Activated CD8-positive, alpha-beta T cell treated with anti-CD3 and anti-CD28 coated beads for 36 hours (primary cell): Measurements from ENCODE around the gene CGB2. TPM values are rescaled to one million over a fixed set of nuclear protein-coding genes. Genes with fewer than 3 reads are reported as not detected.

Experiments used
- ATAC-seq: fragments of 200-7000 bp; cut with Tn5 transposase; one replicate; pipeline ENCODE4 v1.10.0; 2021; ENCODE audit warnings: mild to moderate bottlenecking, moderate library complexity
- CTCF ChIA-PET: fragments of 350-600 bp; sonication (Branson Sonifier 250); formaldehyde crosslinking; loops from one replicate; lab custom pipeline; 2021; ENCODE audit warnings: antibody characterized with exemption; lab: Charles Lee
- POLR2A ChIA-PET: fragments of 350-600 bp; sonication (Branson Sonifier 250); formaldehyde crosslinking; loops from one replicate; lab custom pipeline; 2021; ENCODE audit warnings: antibody characterized with exemption; lab: Charles Lee
- DNase-seq: peaks from one replicate; pipeline ENCODE4 v3.0.0-alpha.2; 2020
- H3K27ac Mint-ChIP-seq: one replicate; pipeline ENCODE4 v1.8.0; 2021; ENCODE audit warnings: mild to moderate bottlenecking, mixed read lengths
- H3K27me3 Mint-ChIP-seq: one replicate; pipeline ENCODE4 v1.8.0; 2021; ENCODE audit warnings: mixed read lengths
- H3K36me3 Mint-ChIP-seq: one replicate; pipeline ENCODE4 v1.8.0; 2021; ENCODE audit warnings: low read depth, mixed read lengths
- H3K4me1 Mint-ChIP-seq: one replicate; pipeline ENCODE4 v1.8.0; 2021; ENCODE audit warnings: low read depth, mixed read lengths
- H3K4me3 Mint-ChIP-seq: one replicate; pipeline ENCODE4 v1.8.0; 2021; ENCODE audit warnings: mild to moderate bottlenecking, moderate library complexity, mixed read lengths
- H3K9me3 Mint-ChIP-seq: one replicate; pipeline ENCODE4 v1.8.0; 2021; ENCODE audit warnings: mixed read lengths
- CTCF ChIP-seq: fragments of 200-600 bp; IDR thresholded peaks from one replicate; pipeline ENCODE4 v1.8.0; 2022; ENCODE audit warnings: antibody characterized with exemption, mild to moderate bottlenecking
- intact Hi-C: fragments of 100-400 bp; cut with micrococcal nuclease; formaldehyde crosslinking; loops from one replicate; pipeline ENCODE4 v1.10.0; 2022
- total RNA-seq, 2 experiments: library from RNA; stranded (reverse); gene quantifications; one replicate each; pipeline ENCODE4 v1.2.3, GENCODE V29; 2021

The CGB2 gene
- total RNA-seq, 2 experiments from 2014 or later = not detected

DNA sequence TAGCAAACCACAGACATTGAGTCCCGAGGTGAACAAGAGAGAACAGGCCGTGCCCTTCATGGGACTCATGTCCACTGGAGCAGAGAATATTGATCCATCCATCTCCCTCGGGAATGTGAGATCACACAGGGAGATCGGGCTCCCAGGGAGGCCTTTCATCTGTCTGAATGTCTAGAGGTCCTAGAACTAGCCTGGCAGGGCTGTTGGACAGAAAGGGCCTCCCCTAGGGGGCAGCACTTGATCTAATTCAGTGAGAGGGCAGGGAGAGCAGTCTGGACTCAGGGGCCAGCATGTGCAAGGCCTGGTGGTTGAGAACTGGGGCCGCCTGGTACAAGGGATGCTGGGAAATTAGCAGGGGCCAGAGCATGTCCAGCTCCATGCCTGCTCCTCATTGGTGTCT lies 33.7 kb upstream of the CGB2 start:
- ChIA-PET CTCF (interaction anchor here (0.5 to 1.7 kb wide), 14 partner anchors 9 to 97 kb away, joined by 3 to 6 read pairs (median 4); partner anchors contain the start of gene CGB7), POLR2A (interaction anchor here (0.6 to 2.1 kb wide), 3 partner anchors 21 to 142 kb away, joined by 3 to 4 read pairs (median 3); no protein-coding TSS in a partner anchor)
- Mint-ChIP-seq H3K27ac (no peak overlapping the region), H3K27me3 (no peaks in the 10 kb centered on the region), H3K36me3 (peaks cover 29% of the 10 kb centered on the region), H3K9me3 (no peaks in the 10 kb centered on the region), H3K4me3 (no peak overlapping the region), H3K4me1 (peaks cover 32% of the 10 kb centered on the region)
- peak; percentile 69 for TF ChIP-seq CTCF
- no peak for ATAC-seq
- DNase-seq = peak; percentile 79
- intact Hi-C loops = no loop called here

DNA sequence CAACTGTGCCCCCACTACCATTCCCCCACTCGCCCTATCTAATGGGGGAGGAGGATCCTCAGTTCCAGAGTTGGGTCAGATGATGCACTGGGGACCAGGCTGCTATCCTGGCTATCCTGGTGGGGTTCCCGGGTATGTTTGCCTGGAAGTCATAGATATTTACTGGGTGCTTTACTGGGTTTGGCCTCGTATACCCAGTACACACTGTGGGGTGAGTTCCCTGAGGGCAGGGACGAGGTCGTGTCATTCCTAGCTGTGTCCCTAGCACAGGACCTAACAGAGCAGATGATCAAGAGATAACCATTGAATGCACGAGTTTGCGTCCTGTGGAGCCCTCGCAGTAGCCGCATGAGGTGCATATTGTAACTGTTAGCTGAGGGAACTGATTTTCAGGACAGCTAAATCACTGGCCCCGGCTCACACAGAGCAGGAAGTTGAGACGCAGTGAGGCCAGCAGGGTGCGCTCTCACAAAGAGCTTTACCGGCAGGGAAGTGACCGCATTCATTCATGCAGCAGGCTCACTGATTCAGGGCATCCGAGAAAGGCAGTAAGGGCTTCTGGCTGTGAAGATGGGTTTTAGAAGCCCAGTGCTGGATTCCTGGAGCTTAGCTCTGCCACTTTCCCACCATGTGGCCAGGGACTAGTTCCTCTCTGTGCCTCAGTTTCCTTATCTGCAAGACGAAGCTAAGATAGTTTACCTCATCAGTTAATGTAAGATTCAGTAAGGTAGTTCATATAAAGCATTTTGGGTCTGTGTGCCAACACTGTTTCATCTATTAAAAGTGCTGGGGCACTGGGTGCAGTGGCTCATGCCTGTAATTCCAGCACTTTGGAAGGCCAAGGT lies 32.0 kb upstream of the CGB2 start:
- ATAC-seq (peak; percentile 87), DNase-seq (peak; percentile 77)
- Mint-ChIP-seq H3K4me1 (peaks cover 25% of the 10 kb centered on the region), H3K9me3 (no peaks in the 10 kb centered on the region), H3K27ac (no peak overlapping the region), H3K36me3 (peaks cover 35% of the 10 kb centered on the region), H3K4me3 (no peak overlapping the region), H3K27me3 (no peaks in the 10 kb centered on the region)
- POLR2A ChIA-PET = interaction anchor here (0.8 kb wide), 2 partner anchors 93 to 147 kb away, joined by 4 to 5 read pairs; no protein-coding TSS in a partner anchor
- intact Hi-C loops = no loop called here
- CTCF ChIA-PET = interaction anchor here (0.7 to 2.0 kb wide), 18 partner anchors 8 to 227 kb away, joined by 3 to 11 read pairs (median 5); a partner anchor contains a TSS
- TF ChIP-seq CTCF = peak; percentile 57

DNA sequence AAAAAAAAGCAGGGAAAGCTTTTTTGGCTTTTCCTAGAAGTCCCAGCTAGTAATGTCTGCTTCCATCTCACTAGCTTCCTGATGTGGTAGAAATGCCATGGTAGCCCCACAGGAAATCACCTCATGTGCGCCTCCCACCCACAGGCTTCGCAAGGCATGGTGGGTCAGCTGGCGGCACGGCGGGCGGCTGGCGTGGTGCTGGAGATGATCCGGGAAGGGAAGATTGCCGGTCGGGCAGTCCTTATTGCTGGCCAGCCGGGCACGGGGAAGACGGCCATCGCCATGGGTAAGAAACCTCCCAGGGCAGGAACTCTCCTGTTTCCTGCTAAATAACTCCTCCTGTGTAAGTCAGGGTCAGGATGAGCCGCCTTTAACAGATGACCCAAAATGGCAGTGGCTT lies 27.6 kb upstream of the CGB2 start:
- Mint-ChIP-seq H3K4me3 (no peak overlapping the region), H3K36me3 (peaks cover 33% of the 10 kb centered on the region), H3K9me3 (no peaks in the 10 kb centered on the region), H3K27me3 (no peaks in the 10 kb centered on the region), H3K27ac (no peak overlapping the region), H3K4me1 (peaks cover 6% of the 10 kb centered on the region)
- CTCF ChIA-PET = interaction anchor here (1.8 kb wide), 1 partner anchor 11 kb away, joined by 6 read pairs; the partner anchor contains the start of genes GYS1 and RUVBL2
- ATAC-seq = no peak
- POLR2A ChIA-PET = no interaction called here
- intact Hi-C loops = no loop called here
- DNase-seq = no peak
- no peak for TF ChIP-seq CTCF

DNA sequence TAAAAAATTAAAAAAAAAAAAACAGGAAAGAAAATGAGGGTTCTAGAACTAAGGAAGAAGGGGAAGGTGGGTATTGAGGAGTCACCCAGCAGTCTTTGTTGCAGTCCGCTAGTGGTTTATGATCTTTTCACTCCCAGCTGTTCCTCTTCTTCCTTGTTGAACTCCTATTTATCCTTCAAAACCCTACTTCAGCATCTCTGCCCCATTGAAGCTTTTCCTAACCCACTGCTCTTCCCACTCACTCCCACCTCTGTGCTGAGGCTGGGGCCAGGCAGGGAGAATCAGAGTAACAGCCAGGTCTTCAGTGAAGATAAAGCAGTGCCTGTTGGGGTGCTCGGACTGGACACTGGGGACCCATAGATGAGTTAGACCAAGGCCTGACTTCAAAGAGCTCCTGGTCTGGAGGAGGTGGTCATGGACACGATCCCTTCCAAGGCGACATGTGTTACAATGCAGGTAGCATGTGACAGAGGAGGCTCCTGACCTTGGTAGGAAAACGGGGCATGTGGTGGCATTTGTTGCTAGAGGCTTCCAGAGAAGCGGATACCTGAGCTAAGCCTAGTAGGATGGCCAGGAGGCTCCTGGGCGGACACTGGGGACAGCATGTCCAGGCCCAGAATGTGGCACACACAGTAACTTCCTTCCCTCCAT lies 26.6 kb upstream of the CGB2 start:
- Mint-ChIP-seq H3K9me3 (no peaks in the 10 kb centered on the region), H3K27me3 (no peaks in the 10 kb centered on the region), H3K36me3 (peaks cover 25% of the 10 kb centered on the region), H3K4me3 (no peak overlapping the region), H3K27ac (no peak overlapping the region), H3K4me1 (no peaks in the 10 kb centered on the region)
- no peak for DNase-seq
- TF ChIP-seq CTCF = no peak
- POLR2A ChIA-PET = interaction anchor here (1.3 to 2.1 kb wide), 2 partner anchors 11 to 12 kb away, joined by 4 to 8 read pairs; partner anchors contain the start of genes LHB and RUVBL2
- no peak for ATAC-seq
- intact Hi-C loops = no loop called here
- CTCF ChIA-PET = interaction anchor here (1.8 to 2.2 kb wide), 2 partner anchors 12 to 35 kb away, joined by 6 to 7 read pairs; partner anchors contain the start of genes GYS1 and RUVBL2
